Measurements from ENCODE around the gene SLC25A18. TPM values are rescaled to one million over a fixed set of nuclear protein-coding genes. Genes with fewer than 3 reads are reported as not detected.

SLC25A18 gene
- total RNA-seq, 4 donors from 2014 or later = 0.23 to 0.76 TPM; not detected in 2

- intact Hi-C loops (cut with DNase I) = no loop called here
- Histone ChIP-seq H3K4me1 (peaks cover 0 to 6% (median 0%) of the 10 kb centered on the region in 3 donors), H3K27ac (no peak overlapping the region), H3K27me3 (peaks cover 0 to 45% (median 0%) of the 10 kb centered on the region in 4 donors), H3K4me3 (no peak overlapping the region), H3K36me3 (no peaks in the 10 kb centered on the region), H3K9me3 (no peaks in the 10 kb centered on the region)
- 81 to 93% methylated on average over 3 to 8 of the region's 17 CpGs for WGBS, 2 donors
- no peak for DNase-seq
- TF ChIP-seq POLR2A (IDR thresholded peaks at IDR 0.05) (no peak), CTCF (IDR thresholded peaks at IDR 0.05) (no peak)
These were observed 18.3 kb downstream of the SLC25A18 start for GRCh38 chr22:17581631-17582030.

DNA sequence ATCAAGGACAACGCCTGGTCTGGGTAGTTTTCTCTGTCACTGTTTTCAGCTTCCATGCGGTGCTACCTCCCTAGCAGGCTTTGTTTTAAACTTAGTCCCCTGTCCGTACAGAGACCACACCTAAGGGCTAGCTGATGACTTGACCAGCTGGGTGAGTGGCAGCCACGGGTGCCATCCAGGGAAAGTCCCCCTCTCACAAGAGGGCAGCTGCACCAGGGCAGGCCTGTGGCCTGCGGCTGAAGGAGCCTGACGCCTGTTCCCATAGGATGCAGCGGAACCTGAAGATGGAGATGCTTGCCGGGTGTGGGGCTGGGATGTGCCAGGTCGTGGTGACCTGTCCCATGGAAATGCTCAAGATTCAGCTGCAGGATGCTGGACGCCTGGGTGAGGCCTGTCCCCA is 19.9 kb downstream of the SLC25A18 start:
- H3K4me1 ChIP-seq = no peaks in the 10 kb centered on the region
- H3K4me3 ChIP-seq = no peak overlapping the region
- peaks cover 0 to 39% (median 0%) of the 10 kb centered on the region in 4 donors for H3K27me3 ChIP-seq
- H3K36me3 ChIP-seq = no peaks in the 10 kb centered on the region
- no peak for TF ChIP-seq CTCF (IDR thresholded peaks at IDR 0.05)
- TF ChIP-seq POLR2A (IDR thresholded peaks at IDR 0.05) = no peak
- no peaks in the 10 kb centered on the region for H3K9me3 ChIP-seq
- intact Hi-C loops (cut with DNase I) = no loop called here
- WGBS, 2 donors = 83 to 89% methylated on average over 1 to 8 of the region's 10 CpGs
- DNase-seq = no peak
- H3K27ac ChIP-seq = no peak overlapping the region

DNA sequence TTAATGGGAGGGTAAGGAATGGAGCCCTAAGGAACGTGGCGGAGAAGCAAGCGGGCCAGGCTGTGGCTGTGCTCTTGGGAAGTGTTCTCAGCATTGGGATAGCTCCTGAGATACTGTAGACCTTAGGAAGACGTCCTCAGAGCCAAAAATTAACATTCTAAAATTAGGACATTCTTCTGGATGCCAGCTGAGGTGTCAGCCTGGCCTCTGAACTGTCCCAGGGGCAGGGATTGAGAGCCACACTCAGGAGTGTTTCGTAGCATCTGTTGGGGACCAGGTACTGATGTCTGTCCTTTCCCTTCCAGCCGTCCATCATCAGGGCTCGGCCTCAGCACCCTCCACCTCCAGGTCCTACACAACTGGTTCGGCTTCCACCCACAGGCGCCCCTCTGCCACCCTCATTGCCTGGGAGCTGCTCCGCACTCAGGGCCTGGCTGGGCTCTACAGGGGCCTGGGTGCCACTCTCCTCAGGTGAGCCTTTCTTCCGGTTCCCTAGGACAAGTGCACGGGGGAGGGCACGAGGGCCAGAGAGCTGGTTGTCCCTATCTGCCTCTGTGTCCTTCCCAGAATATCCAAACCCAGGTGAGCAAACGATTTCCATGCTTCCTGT is 23.6 kb downstream of the SLC25A18 start:
- no peak for TF ChIP-seq CTCF (IDR thresholded peaks at IDR 0.05)
- TF ChIP-seq POLR2A (IDR thresholded peaks at IDR 0.05) = no peak
- Histone ChIP-seq H3K27ac (no peak overlapping the region), H3K4me3 (no peak overlapping the region), H3K36me3 (peaks cover 8 to 25% (median 11%) of the 10 kb centered on the region in 3 donors), H3K9me3 (no peaks in the 10 kb centered on the region), H3K27me3 (peaks cover 0 to 5% (median 0%) of the 10 kb centered on the region in 4 donors), H3K4me1 (no peaks in the 10 kb centered on the region)
- intact Hi-C loops (cut with DNase I) = no loop called here
- no peak for DNase-seq
- WGBS, 2 donors = 82 to 85% methylated on average over 7 to 8 of the region's 14 CpGs

GRCh38 chr22:17587629-17588028 is 24.3 kb downstream of the SLC25A18 start:
- no peaks in the 10 kb centered on the region for H3K4me1 ChIP-seq
- intact Hi-C loops (cut with DNase I) = no loop called here
- H3K27me3 ChIP-seq = peaks cover 0 to under 1% (median 0%) of the 10 kb centered on the region in 4 donors
- no peak overlapping the region for H3K4me3 ChIP-seq
- H3K9me3 ChIP-seq = no peaks in the 10 kb centered on the region
- H3K27ac ChIP-seq = no peak overlapping the region
- no peak for TF ChIP-seq CTCF (IDR thresholded peaks at IDR 0.05)
- no peak for TF ChIP-seq POLR2A (IDR thresholded peaks at IDR 0.05)
- DNase-seq = no peak
- H3K36me3 ChIP-seq = peaks cover 9 to 32% (median 18%) of the 10 kb centered on the region in 3 donors
- WGBS, 2 donors = 81 to 89% methylated on average over 12 to 14 of the region's 14 CpGs

DNA sequence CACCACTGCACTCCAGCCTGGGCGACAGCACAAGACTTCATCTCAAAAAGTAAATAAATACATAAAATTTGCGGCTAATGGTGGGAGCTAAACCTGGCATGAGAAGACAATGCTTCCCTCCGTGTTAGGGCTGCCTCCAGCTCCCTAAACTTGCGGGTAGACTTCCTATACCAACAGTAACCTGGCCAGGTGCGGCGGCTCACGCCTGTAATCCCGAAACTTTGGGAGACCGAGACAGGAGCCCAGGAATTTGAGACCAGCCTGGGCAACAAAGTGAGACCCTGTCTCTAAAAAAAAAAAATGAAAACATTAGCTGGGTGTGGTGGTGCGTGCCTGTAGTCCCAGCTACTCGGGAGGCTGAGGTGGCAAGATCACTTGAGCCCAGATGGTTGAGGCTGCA is 25.3 kb downstream of the SLC25A18 start:
- Histone ChIP-seq H3K9me3 (no peaks in the 10 kb centered on the region), H3K4me3 (no peak overlapping the region), H3K4me1 (no peaks in the 10 kb centered on the region), H3K36me3 (peaks cover 9 to 42% (median 27%) of the 10 kb centered on the region in 3 donors), H3K27ac (no peak overlapping the region), H3K27me3 (no peaks in the 10 kb centered on the region)
- DNase-seq = no peak
- intact Hi-C loops (cut with DNase I) = no loop called here
- 90 to 96% methylated on average over 8 to 11 of the region's 11 CpGs for WGBS, 2 donors
- TF ChIP-seq POLR2A (IDR thresholded peaks at IDR 0.05) (no peak), CTCF (IDR thresholded peaks at IDR 0.05) (no peak)

All from esophagus squamous epithelium (tissue), 5 donors.